HG02678 (cell line): ENCODE measurements around the gene CYB5RL.

Experiments
- ATAC-seq: cut with Tn5 transposase; IDR thresholded peaks from one replicate; pipeline ENCODE4 v1.9.1; 2021; ENCODE audit warnings: mild to moderate bottlenecking, moderate library complexity; ENCODE audit not compliant: unreplicated experiment

The CYB5RL gene

DNA sequence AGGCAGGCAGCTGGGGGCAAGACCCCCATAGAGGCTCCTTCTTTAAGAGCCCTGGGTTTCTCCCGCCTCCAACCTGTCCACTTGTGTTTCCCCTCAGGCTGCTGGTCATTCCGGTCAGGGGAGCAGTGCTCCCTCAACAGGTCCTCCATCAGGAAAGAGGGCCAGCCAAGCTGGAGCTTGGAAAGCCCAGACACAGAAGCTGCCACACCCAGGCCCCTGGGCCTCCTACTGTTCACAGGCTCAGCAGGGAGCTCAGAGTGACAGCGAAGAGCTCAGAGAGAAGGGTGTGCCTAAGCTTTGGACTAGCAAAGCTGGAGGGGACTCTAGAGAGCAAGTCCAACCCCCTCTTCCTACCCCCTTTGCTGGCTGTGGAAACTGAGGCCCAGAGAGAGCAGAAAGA, 36.8 kb downstream of the CYB5RL start:
- no peak for ATAC-seq

DNA sequence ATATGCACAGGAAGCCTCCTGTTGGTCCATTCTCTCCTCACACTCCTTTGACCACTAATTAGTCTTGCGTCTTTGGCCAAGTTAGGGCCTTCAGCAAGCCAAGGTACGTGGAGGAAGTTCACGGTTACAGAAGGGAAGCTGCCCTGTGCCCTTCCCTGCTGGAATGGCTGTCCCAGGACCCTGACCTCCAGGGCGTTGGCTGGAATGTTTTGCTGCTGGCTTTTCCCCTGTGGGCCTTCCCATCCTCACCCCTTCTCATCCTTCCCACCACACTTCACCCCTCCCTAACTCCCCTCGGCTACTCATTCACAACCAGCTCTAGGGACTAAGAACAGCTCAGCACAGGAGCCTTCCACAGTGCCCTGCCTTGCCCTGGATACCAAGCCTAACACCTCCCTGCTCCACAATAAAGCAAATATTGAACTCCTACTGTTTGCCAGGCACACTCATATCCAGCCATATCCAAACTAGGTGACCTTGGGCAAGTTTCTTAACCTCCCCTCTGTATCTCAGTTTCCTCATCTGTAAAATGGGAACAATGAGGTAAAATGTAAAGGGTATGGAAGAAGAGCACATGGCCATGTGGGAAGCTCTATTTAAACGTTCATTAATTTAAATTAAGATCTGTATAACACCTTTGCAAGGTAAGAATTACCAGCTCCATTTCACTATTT, 38.2 kb downstream of the CYB5RL start:
- ATAC-seq = no peak

- ATAC-seq = no peak
These were observed 39.5 kb downstream of the CYB5RL start for GRCh38 chr1:54160351-54160750.

DNA sequence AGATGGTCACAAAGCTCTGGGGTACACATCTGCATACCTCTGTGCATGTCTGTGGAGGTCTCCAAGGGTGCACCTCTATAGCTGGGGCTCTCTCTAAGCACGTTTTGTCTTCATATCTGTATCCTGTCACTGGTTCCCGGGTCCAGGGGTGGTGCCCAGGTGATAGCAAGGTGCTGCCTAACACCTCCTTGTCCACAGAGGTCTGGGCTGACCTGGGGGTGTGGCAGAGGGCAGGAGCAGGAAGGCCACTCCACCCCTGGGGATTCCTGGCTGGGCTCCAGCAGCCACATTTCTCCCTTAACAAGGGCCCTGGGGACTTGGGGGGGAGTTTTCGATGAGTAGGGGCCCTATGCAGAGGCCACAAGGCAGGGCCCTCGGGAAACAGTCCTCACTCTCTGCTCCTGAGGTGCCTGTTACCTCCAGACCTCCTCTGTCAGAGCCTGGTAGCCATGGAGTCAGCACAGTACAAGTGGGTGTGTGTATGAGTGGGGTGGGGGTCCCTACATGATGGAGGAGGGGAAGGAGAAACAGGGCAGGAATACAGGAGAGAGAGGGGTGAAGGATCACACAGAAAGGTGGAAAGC, 40.0 kb downstream of the CYB5RL start:
- ATAC-seq = no peak

GRCh38 chr1:54158071-54158470, 41.8 kb downstream of the CYB5RL start:
- no peak for ATAC-seq

DNA sequence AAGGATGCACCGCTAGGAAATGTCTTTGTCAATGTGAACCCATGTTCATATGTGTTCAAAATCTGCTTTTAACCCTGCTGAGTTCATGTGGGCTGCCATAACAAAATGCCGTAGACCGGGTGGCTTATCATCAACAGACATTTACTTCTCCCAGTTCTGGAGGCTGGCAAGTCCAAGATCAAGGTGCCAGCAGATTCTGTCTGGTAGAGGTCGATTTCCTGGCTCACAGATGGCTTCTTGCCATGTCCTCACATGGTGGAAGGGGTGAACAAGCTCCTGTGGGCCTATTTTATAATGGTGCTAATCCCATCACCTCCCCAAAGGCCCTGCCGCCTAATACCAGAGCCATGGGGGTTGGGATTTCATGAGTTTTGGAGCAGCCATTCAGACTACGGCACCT, 42.4 kb downstream of the CYB5RL start:
- no peak for ATAC-seq

DNA sequence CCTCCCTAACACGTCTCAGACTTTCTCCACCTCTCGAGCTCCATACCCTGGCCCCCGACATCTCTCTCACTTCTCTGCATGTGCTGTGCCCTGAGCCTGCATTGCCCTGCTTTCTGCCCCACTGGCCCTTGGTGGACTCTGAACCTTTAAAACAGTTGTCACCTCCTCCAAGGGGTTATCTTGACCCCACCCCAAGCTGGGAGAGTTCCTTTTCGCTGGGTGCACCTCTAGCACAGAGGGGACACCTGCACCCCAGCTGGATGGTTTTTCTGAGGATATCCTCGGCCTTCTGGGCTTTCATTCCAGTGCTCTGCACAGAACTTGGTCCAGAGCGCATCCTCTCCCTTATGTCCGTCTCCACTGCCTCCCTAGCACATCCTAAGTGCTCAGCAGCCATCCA, 42.8 kb downstream of the CYB5RL start:
- no peak for ATAC-seq

GRCh38 chr1:54156201-54156600, 43.6 kb downstream of the CYB5RL start:
- ATAC-seq = no peak

GRCh38 chr1:54153535-54154439, 46.0 kb downstream of the CYB5RL start:
- ATAC-seq = no peak

- ATAC-seq = no peak
These were observed 47.1 kb downstream of the CYB5RL start, which contains the start of gene CDCP2 for GRCh38 chr1:54152696-54153095. TSS of gene CDCP2 (minus strand) at chr1:54153000. CDS start at chr1:54152922, 78 bp downstream.

DNA sequence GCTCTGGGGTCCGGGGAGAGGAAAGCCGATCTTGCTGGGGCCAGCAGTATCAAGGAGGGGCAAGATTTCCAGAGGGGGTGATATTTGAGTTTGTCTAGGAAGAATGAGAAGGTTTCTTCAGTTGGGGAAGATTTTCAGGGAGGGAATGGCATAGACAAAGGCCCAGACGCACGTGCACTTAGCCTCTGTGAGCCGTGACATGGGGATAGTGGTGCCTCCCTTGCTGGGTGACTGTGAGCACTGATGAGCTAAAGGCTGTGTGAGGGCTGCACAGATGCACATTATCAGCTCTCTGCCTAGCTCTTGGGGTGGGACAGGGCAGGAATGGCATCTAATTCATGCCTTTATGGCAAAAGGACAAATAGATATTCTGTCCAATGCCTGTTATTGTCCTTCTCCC, 48.8 kb downstream of the CYB5RL start:
- ATAC-seq = no peak
